ENCODE results near the gene ZNF570. TPM values are rescaled to one million over a fixed set of nuclear protein-coding genes. Genes with fewer than 3 reads are reported as not detected.

Gene ZNF570
- total RNA-seq = 4.6 and 9.0 TPM in 2 replicates
- 4.0 and 4.3 TPM in 2 replicates for polyA plus RNA-seq

- peak within 1 kb of the TSS; percentile 91 for H3K27ac ChIP-seq
- H3K9me3 ChIP-seq (ENCODE audit: low read depth) = no peaks in the 10 kb centered on the region
- peak within 1 kb of the TSS; percentile 75 for H3K4me3 ChIP-seq
- no peak for TF ChIP-seq CTCF (IDR thresholded peaks at IDR 0.05; ENCODE audit: low read depth, low read length)
- H3K27me3 ChIP-seq = no peaks in the 10 kb centered on the region
- peak; percentile 91 to 94 for DNase-seq (ENCODE audit: low read depth in 1 of 2, low spot score in 1 of 2)
- peaks cover 7% of the 10 kb centered on the region for H3K4me1 ChIP-seq (ENCODE audit: low read depth)
- H3K36me3 ChIP-seq = no peaks in the 10 kb centered on the region
Observed at GRCh38 chr19:37468961-37469777, at the start of gene ZNF570. TSS of gene ZNF570 (plus strand) at chr19:37469356. CDS start at chr19:37470355, 999 bp downstream.

GRCh38 chr19:37452500-37453245 lies 16.5 kb upstream of the ZNF570 start:
- no peak overlapping the region for H3K27ac ChIP-seq
- no peaks in the 10 kb centered on the region for H3K27me3 ChIP-seq
- no peak for TF ChIP-seq CTCF (IDR thresholded peaks at IDR 0.05; ENCODE audit: low read depth, low read length)
- DNase-seq (ENCODE audit: low read depth in 1 of 2, low spot score in 1 of 2) = no peak
- H3K4me3 ChIP-seq = no peak overlapping the region
- peaks cover 4% of the 10 kb centered on the region for H3K9me3 ChIP-seq (ENCODE audit: low read depth)
- no peaks in the 10 kb centered on the region for H3K36me3 ChIP-seq
- H3K4me1 ChIP-seq (ENCODE audit: low read depth) = no peaks in the 10 kb centered on the region

- peak overlapping the region; percentile 69 for H3K4me3 ChIP-seq
- H3K27ac ChIP-seq = peak overlapping the region; percentile 91
- no peak for TF ChIP-seq CTCF (IDR thresholded peaks at IDR 0.05; ENCODE audit: low read depth, low read length)
- peaks cover 7% of the 10 kb centered on the region for H3K4me1 ChIP-seq (ENCODE audit: low read depth)
- no peaks in the 10 kb centered on the region for H3K27me3 ChIP-seq
- H3K9me3 ChIP-seq (ENCODE audit: low read depth) = no peaks in the 10 kb centered on the region
- H3K36me3 ChIP-seq = peaks cover 8% of the 10 kb centered on the region
- DNase-seq (ENCODE audit: low read depth in 1 of 2, low spot score in 1 of 2) = no peak
Observed at GRCh38 chr19:37466277-37466797, 2.8 kb upstream of the ZNF570 start.

- no peaks in the 10 kb centered on the region for H3K9me3 ChIP-seq (ENCODE audit: low read depth)
- no peaks in the 10 kb centered on the region for H3K27me3 ChIP-seq
- H3K4me1 ChIP-seq (ENCODE audit: low read depth) = peaks cover 7% of the 10 kb centered on the region
- peaks cover 8% of the 10 kb centered on the region for H3K36me3 ChIP-seq
- H3K27ac ChIP-seq = peak within 1 kb of the TSS; percentile 91
- peak; percentile 91 to 97 for DNase-seq (ENCODE audit: low read depth in 1 of 2, low spot score in 1 of 2)
- peak within 1 kb of the TSS; percentile 75 for H3K4me3 ChIP-seq
- TF ChIP-seq CTCF (IDR thresholded peaks at IDR 0.05; ENCODE audit: low read depth, low read length) = no peak
Observed at GRCh38 chr19:37466798-37467607, 2.2 kb upstream of the ZNF570 start, which contains the start of gene ZNF569. TSS of gene ZNF569 (minus strand) at chr19:37467444. CDS start at chr19:37444921, 22,523 bp downstream.

GRCh38 chr19:37467608-37468090 lies 1.5 kb upstream of the ZNF570 start:
- Histone ChIP-seq H3K9me3 (ENCODE audit: low read depth) (no peaks in the 10 kb centered on the region), H3K27ac (peak overlapping the region; percentile 91), H3K4me1 (ENCODE audit: low read depth) (peaks cover 7% of the 10 kb centered on the region), H3K36me3 (peaks cover 8% of the 10 kb centered on the region), H3K4me3 (peak overlapping the region; percentile 69), H3K27me3 (no peaks in the 10 kb centered on the region)
- no peak for TF ChIP-seq CTCF (IDR thresholded peaks at IDR 0.05; ENCODE audit: low read depth, low read length)
- no peak for DNase-seq (ENCODE audit: low read depth in 1 of 2, low spot score in 1 of 2)
